GM18907 (cell line): Measurements from ENCODE around the gene ALDH1A1.
"Not testable (repeated sequence)": the region's sequence is repeated elsewhere in the genome, so short reads cannot be mapped to it uniquely, and the experiment has no call there.

Source experiments
- ATAC-seq: cut with Tn5 transposase; IDR thresholded peaks from one replicate; pipeline ENCODE4 v1.9.1; 2021; ENCODE audit warnings: mild to moderate bottlenecking, moderate library complexity; ENCODE audit not compliant: unreplicated experiment

Gene ALDH1A1

GRCh38 chr9:72946318-72946717 lies 6.5 kb downstream of the ALDH1A1 start:
- ATAC-seq = no peak

- ATAC-seq = no peak
These were observed 7.5 kb downstream of the ALDH1A1 start for GRCh38 chr9:72945391-72945790.

GRCh38 chr9:72943844-72944462 lies 8.9 kb downstream of the ALDH1A1 start:
- no peak for ATAC-seq

- ATAC-seq = no peak
These were observed 10.4 kb downstream of the ALDH1A1 start for GRCh38 chr9:72942451-72942850.

GRCh38 chr9:72939581-72939980 lies 13.3 kb downstream of the ALDH1A1 start:
- ATAC-seq = not testable (repeated sequence)

GRCh38 chr9:72937545-72937944 lies 15.3 kb downstream of the ALDH1A1 start:
- ATAC-seq = no peak

GRCh38 chr9:72936679-72937078 lies 16.2 kb downstream of the ALDH1A1 start:
- no peak for ATAC-seq

GRCh38 chr9:72936266-72936665 lies 16.6 kb downstream of the ALDH1A1 start:
- no peak for ATAC-seq

GRCh38 chr9:72935595-72935994 lies 17.3 kb downstream of the ALDH1A1 start:
- ATAC-seq = no peak

- no peak for ATAC-seq
These were observed 18.9 kb downstream of the ALDH1A1 start for GRCh38 chr9:72933730-72934665.

GRCh38 chr9:72932619-72933018 lies 20.2 kb downstream of the ALDH1A1 start:
- no peak for ATAC-seq

- no peak for ATAC-seq
These were observed 21.0 kb downstream of the ALDH1A1 start for GRCh38 chr9:72931897-72932296.

- no peak for ATAC-seq
These were observed 21.4 kb downstream of the ALDH1A1 start for GRCh38 chr9:72931437-72931836.

- ATAC-seq = no peak
These were observed 22.0 kb downstream of the ALDH1A1 start for GRCh38 chr9:72930828-72931227.

- no peak for ATAC-seq
These were observed 23.3 kb downstream of the ALDH1A1 start for GRCh38 chr9:72929542-72929941.

- no peak for ATAC-seq
These were observed 24.8 kb downstream of the ALDH1A1 start for GRCh38 chr9:72928042-72928507.

- ATAC-seq = no peak
These were observed 26.3 kb downstream of the ALDH1A1 start for GRCh38 chr9:72926506-72926905.

- ATAC-seq = no peak
These were observed 27.0 kb downstream of the ALDH1A1 start for GRCh38 chr9:72925891-72926290.

GRCh38 chr9:72925126-72925789 lies 27.6 kb downstream of the ALDH1A1 start:
- ATAC-seq = no peak

- no peak for ATAC-seq
These were observed 28.6 kb downstream of the ALDH1A1 start for GRCh38 chr9:72924154-72924790.

- no peak for ATAC-seq
These were observed 29.8 kb downstream of the ALDH1A1 start for GRCh38 chr9:72923077-72923476.
